ENCODE data around the gene TCHHL1.

Gene TCHHL1

DNA sequence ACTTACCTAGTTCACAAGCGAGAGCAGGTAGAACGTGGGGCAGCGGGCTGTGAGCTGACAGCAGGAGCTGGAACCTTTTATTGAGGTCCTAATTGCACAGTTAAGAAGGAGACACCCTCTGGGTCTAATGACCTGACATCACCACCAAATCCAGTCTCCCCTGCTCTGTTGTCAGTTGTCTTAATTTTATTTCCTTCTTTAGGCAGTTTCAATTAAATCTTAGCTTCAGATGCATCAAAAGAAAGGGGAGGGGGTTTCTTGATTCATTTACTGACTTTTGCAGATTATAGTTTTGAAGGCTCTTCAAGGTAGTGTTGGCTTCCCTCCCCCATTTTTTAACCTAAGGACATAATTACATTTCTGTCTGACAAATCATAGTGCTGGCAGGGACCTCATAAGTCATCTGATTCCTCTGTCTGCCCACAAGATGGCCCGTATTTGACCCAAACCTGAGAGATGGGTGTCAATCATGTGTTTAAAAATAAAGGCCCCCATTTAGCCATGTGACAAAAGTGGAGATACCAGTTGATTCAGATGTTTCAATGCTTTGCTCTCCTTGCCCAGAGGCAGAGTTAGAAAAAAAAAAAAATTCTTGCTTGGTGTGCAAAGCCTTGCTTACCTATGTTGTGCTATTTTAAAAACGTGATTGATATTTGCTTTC lies at the start of gene TCHHL1:
Gene TCHHL1 (minus strand): TSS at position 51 of the 661 bp plus-strand sequence. CDS start 921 bp downstream, outside the sequence.
- no peak for TF ChIP-seq Cebpa-rat (IDR thresholded peaks at IDR 0.05)
- Histone ChIP-seq H3K4me2 (no peak within 1 kb of the TSS), H3K27me3 (no peaks in the 10 kb centered on the region), H3K9ac (no peak within 1 kb of the TSS), H3K36me3 (no peaks in the 10 kb centered on the region), H3K4me3 (no peak within 1 kb of the TSS), H4K20me1 (no peaks in the 10 kb centered on the region), H3K27ac (no peak within 1 kb of the TSS), H3K9me3 (replicated peaks in 1 of 11) (peaks cover 16 to 26% (median 18%) of the 10 kb centered on the region in 11 experiments), H3K4me1 (peaks cover 0 to 10% (median 8%) of the 10 kb centered on the region in 10 experiments; a peak in 10 of 20 replicates)

DNA sequence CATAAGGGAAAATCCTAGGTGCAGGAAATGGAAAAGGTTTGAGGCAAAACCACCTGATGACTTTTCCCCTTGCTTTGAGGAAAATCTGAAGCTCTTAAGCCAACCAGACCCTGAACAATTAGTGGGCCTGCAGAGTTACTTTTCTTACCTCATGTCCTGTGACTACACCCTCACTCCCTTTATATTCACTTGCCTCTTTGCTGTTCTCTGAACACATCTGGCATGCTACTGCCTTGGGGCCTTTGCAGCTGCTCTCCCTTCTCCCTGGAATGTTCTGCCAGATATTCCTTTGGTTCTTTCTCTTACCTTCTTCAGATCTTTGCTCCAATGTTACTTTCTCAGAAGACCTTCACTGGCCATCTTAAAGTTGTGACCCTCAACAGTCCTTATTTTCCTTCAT lies 48.4 kb upstream of the TCHHL1 start:
- Histone ChIP-seq H3K9ac (no peak overlapping the region), H4K20me1 (no peaks in the 10 kb centered on the region), H3K9me3 (replicated peaks in 1 of 11) (peaks cover 9 to 16% (median 13%) of the 10 kb centered on the region in 11 experiments), H3K4me3 (no peak overlapping the region), H3K4me2 (no peak overlapping the region), H3K36me3 (no peaks in the 10 kb centered on the region), H3K4me1 (no peaks in the 10 kb centered on the region), H3K27ac (no peak overlapping the region), H3K27me3 (no peaks in the 10 kb centered on the region)
- no peak for TF ChIP-seq Cebpa-rat (IDR thresholded peaks at IDR 0.05)

GRCh38 chr1:152130186-152130585 lies 41.3 kb upstream of the TCHHL1 start:
- peaks cover 14 to 25% (median 19%) of the 10 kb centered on the region in 11 experiments for H3K9me3 ChIP-seq (replicated peaks in 1 of 11)
- H3K4me1 ChIP-seq, result no peaks in the 10 kb centered on the region
- no peaks in the 10 kb centered on the region for H4K20me1 ChIP-seq
- no peak overlapping the region for H3K9ac ChIP-seq
- H3K36me3 ChIP-seq, result no peaks in the 10 kb centered on the region
- H3K27me3 ChIP-seq, result no peaks in the 10 kb centered on the region
- H3K4me2 ChIP-seq, result no peak overlapping the region
- H3K4me3 ChIP-seq, result no peak overlapping the region
- no peak overlapping the region for H3K27ac ChIP-seq
- TF ChIP-seq Cebpa-rat (IDR thresholded peaks at IDR 0.05), result no peak

DNA sequence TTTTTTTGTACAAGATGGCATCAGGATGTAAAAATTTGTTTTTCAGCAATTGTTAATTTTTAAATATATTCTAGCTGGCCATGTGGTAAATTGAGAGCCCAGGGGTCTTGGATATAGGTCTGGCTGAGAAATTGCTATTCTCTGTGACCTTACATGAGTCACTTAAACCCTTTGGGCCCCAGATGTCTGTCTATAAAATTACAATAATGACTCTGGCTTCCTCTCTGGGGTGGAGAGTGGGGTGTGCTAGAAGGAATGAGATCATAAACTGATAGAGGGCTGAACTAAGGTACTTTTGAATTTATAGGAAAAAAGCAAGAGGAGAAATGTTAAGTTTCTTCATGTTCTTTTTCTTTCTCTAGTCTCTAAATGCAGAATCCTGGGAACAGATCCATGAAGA lies 38.8 kb upstream of the TCHHL1 start:
- H4K20me1 ChIP-seq, result no peaks in the 10 kb centered on the region
- H3K4me2 ChIP-seq, result no peak overlapping the region
- H3K36me3 ChIP-seq, result no peaks in the 10 kb centered on the region
- H3K9me3 ChIP-seq (replicated peaks in 1 of 11), result peaks cover 8 to 15% (median 10%) of the 10 kb centered on the region in 11 experiments
- H3K27me3 ChIP-seq, result no peaks in the 10 kb centered on the region
- no peaks in the 10 kb centered on the region for H3K4me1 ChIP-seq
- H3K4me3 ChIP-seq, result no peak overlapping the region
- H3K27ac ChIP-seq, result no peak overlapping the region
- no peak overlapping the region for H3K9ac ChIP-seq
- TF ChIP-seq Cebpa-rat (IDR thresholded peaks at IDR 0.05), result no peak

- no peaks in the 10 kb centered on the region for H3K4me1 ChIP-seq
- TF ChIP-seq Cebpa-rat (IDR thresholded peaks at IDR 0.05), result no peak
- H3K4me3 ChIP-seq, result no peak overlapping the region
- H3K27me3 ChIP-seq, result no peaks in the 10 kb centered on the region
- no peaks in the 10 kb centered on the region for H4K20me1 ChIP-seq
- H3K36me3 ChIP-seq, result no peaks in the 10 kb centered on the region
- H3K27ac ChIP-seq, result no peak overlapping the region
- no peak overlapping the region for H3K4me2 ChIP-seq
- no peak overlapping the region for H3K9ac ChIP-seq
- no peaks in the 10 kb centered on the region for H3K9me3 ChIP-seq (replicated peaks in 1 of 11)
Observed at GRCh38 chr1:152125834-152126443, 37.1 kb upstream of the TCHHL1 start.

- peaks cover 0 to 3% (median 0%) of the 10 kb centered on the region in 11 experiments; a peak in 2 of 22 replicates for H3K9me3 ChIP-seq (replicated peaks in 1 of 11)
- no peaks in the 10 kb centered on the region for H3K4me1 ChIP-seq
- no peak for TF ChIP-seq Cebpa-rat (IDR thresholded peaks at IDR 0.05)
- no peak overlapping the region for H3K27ac ChIP-seq
- no peaks in the 10 kb centered on the region for H3K36me3 ChIP-seq
- no peak overlapping the region for H3K4me2 ChIP-seq
- H3K27me3 ChIP-seq, result peaks cover 2 to 12% (median 5%) of the 10 kb centered on the region in 11 experiments; a peak in 16 of 22 replicates
- no peaks in the 10 kb centered on the region for H4K20me1 ChIP-seq
- no peak overlapping the region for H3K4me3 ChIP-seq
- no peak overlapping the region for H3K9ac ChIP-seq
Observed at GRCh38 chr1:152118915-152119314, 30.1 kb upstream of the TCHHL1 start.

DNA sequence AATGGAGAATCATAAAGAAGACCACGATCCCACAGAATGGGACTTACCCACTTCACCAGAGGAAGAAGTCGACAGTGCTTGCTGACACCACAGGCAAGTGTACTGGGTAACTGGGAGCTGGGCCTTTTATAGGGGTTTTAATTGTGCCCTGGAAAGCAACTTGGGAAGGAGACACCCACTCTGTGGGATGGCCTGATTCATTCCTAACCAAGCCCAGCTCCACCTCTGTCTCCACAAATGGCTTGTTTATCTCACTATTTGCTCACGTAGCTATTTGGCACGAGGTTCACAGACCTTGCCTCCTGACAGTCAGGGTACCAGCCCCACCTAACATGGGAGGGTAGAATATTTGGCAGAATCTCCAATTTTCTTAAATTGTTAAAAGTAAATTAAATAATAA lies 26.5 kb upstream of the TCHHL1 start, which contains the start of gene TCHH:
Gene TCHH (minus strand): TSS at position 101 of the 400 bp plus-strand sequence. CDS start 1,364 bp downstream, outside the sequence.
- H3K9me3 ChIP-seq (replicated peaks in 1 of 11), result peaks cover 6 to 34% (median 26%) of the 10 kb centered on the region in 11 experiments; a peak in 20 of 22 replicates
- TF ChIP-seq Cebpa-rat (IDR thresholded peaks at IDR 0.05), result no peak
- peaks cover 38 to 47% (median 41%) of the 10 kb centered on the region in 11 experiments for H3K27me3 ChIP-seq

DNA sequence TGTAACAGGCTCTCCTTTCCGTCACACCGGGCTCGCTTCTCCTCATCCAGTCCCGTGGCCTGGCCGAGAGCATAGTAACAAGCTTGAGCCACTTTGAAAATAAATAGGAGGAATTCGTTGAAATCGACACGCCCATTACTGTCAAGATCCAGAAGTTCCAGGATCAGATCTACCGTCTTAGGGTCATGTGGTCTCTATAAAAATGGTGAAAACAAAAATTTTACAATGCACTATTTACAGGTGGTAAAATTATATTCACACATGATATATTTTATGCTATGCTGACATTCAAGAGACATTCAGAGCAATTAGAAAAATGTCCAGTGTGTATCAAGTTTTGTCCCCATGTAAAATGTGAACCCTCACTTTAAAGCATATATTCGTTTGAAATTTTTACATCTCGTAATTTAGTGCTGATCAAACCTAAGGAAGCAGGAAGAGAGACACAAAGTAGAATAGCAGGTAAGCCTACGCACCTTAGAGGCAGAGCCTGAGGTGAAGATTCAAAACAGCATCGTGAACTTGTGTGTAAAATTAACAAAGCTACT lies 24.1 kb upstream of the TCHHL1 start:
- no peak for TF ChIP-seq Cebpa-rat (IDR thresholded peaks at IDR 0.05)
- peak overlapping the region in 9 of 11 experiments; percentile 63 to 96 (median 88); a peak in 18 of 22 replicates for H3K4me2 ChIP-seq
- peaks cover 23 to 36% (median 33%) of the 10 kb centered on the region in 10 experiments for H3K4me1 ChIP-seq
- H3K9ac ChIP-seq, result no peak overlapping the region
- peaks cover 61 to 71% (median 65%) of the 10 kb centered on the region in 11 experiments for H3K27me3 ChIP-seq
- H4K20me1 ChIP-seq, result no peaks in the 10 kb centered on the region
- H3K27ac ChIP-seq, result no peak overlapping the region
- no peaks in the 10 kb centered on the region for H3K36me3 ChIP-seq
- peaks cover 26 to 58% (median 49%) of the 10 kb centered on the region in 11 experiments for H3K9me3 ChIP-seq (replicated peaks in 1 of 11)
- H3K4me3 ChIP-seq, result peak overlapping the region in 8 of 10 experiments; percentile 48 to 68 (median 58); a peak in 14 of 20 replicates

More for the DNA sequence above, 26.5 kb upstream of the TCHHL1 start, which contains the start of gene TCHH:
- H4K20me1 ChIP-seq, result no peaks in the 10 kb centered on the region
- no peak within 1 kb of the TSS for H3K4me3 ChIP-seq
- no peaks in the 10 kb centered on the region for H3K36me3 ChIP-seq
- no peak within 1 kb of the TSS for H3K9ac ChIP-seq
- H3K4me1 ChIP-seq, result peaks cover 16 to 28% (median 26%) of the 10 kb centered on the region in 10 experiments
- H3K4me2 ChIP-seq, result no peak within 1 kb of the TSS
- no peak within 1 kb of the TSS for H3K27ac ChIP-seq
